A673 (cell line): ENCODE results near the gene SHISA5. TPM values are rescaled to one million over a fixed set of nuclear protein-coding genes. Genes with fewer than 3 reads are reported as not detected.

ENCODE experiments used
- BruUV-seq: library from RNA; stranded (reverse); fragments of 400-500 nt; replicated peaks from 2 replicates; lab custom pipeline; 2021; lab: Mats Ljungman, UMichigan
- CTCF ChIA-PET: fragments of 300-600 bp; sonication (Branson Sonifier 250); formaldehyde crosslinking; loops from one replicate; lab custom pipeline; 2022; ENCODE audit warnings: antibody characterized with exemption; lab: Charles Lee
- POLR2A ChIA-PET: fragments of 300-600 bp; sonication (Branson Sonifier 250); formaldehyde crosslinking; loops from one replicate; lab custom pipeline; 2022; ENCODE audit warnings: antibody characterized with exemption; ENCODE audit not compliant: low non-redundant PET; lab: Charles Lee
- DNase-seq: peaks from one replicate; pipeline ENCODE4 v3.0.0-alpha.2; 2015; ENCODE audit warnings: low spot score
- H3K27ac ChIP-seq: fragments of 200-600 bp; sonication (generic); 2 replicates; pipeline ENCODE4 v1.5.1; 2016; ENCODE audit warnings: mixed run types, low read depth, mild to moderate bottlenecking, mixed read lengths, antibody characterized with exemption, low read length; ENCODE audit not compliant: poor library complexity, severe bottlenecking
- H3K27me3 ChIP-seq: fragments of 200-600 bp; sonication (generic); replicated peaks from 2 replicates; pipeline ENCODE4 v1.6.1; 2017; ENCODE audit warnings: mixed run types, low read depth, mild to moderate bottlenecking, mixed read lengths, antibody characterized with exemption, low read length; ENCODE audit not compliant: insufficient read depth, poor library complexity
- H3K36me3 ChIP-seq: fragments of 200-600 bp; sonication (generic); 2 replicates; pipeline ENCODE4 v1.6.1; 2016; ENCODE audit warnings: mixed run types, mild to moderate bottlenecking, mixed read lengths, antibody characterized with exemption, low read length; ENCODE audit not compliant: insufficient read depth, poor library complexity, severe bottlenecking
- H3K4me1 ChIP-seq: fragments of 200-600 bp; sonication (generic); 2 replicates; pipeline ENCODE4 v1.6.1; 2017; ENCODE audit warnings: mixed run types, mild to moderate bottlenecking, mixed read lengths, antibody characterized with exemption, low read length; ENCODE audit not compliant: insufficient read depth, poor library complexity, severe bottlenecking
- H3K4me3 ChIP-seq: fragments of 200-600 bp; sonication (generic); 2 replicates; pipeline ENCODE4 v1.5.1; 2016; ENCODE audit warnings: low read depth, mixed run types, mild to moderate bottlenecking, mixed read lengths, low read length; ENCODE audit not compliant: poor library complexity, severe bottlenecking
- H3K9me3 ChIP-seq: fragments of 200-600 bp; sonication (generic); 2 replicates; pipeline ENCODE4 v1.6.1; 2016; ENCODE audit warnings: mixed run types, low read depth, mild to moderate bottlenecking, mixed read lengths, antibody characterized with exemption, low read length; ENCODE audit not compliant: poor library complexity, severe bottlenecking
- CTCF ChIP-seq: fragments of 300-800, 200-600 bp; sonication (generic); conservative IDR thresholded peaks from 2 replicates; pipeline ENCODE4 v1.5.1; 2017; ENCODE audit warnings: low read depth, mild to moderate bottlenecking, antibody characterized with exemption, low read length, moderate library complexity, mixed read lengths
- EZH2 ChIP-seq: fragments of 200-600 bp; sonication (generic); IDR thresholded peaks from 2 replicates; pipeline ENCODE4 v1.6.1; 2017; ENCODE audit warnings: borderline replicate concordance, low read depth, mild to moderate bottlenecking, mixed read lengths, antibody characterized with exemption, low read length; ENCODE audit not compliant: poor library complexity, severe bottlenecking
- intact Hi-C: fragments of 100-400 bp; cut with micrococcal nuclease; formaldehyde crosslinking; loops from one replicate; pipeline ENCODE4 v1.10.0; 2022; ENCODE audit not compliant: unreplicated experiment
- total RNA-seq: library from RNA; stranded (reverse); gene quantifications from 2 replicates; pipeline ENCODE4 v1.2.3, GENCODE V29; 2021

The SHISA5 gene
- total RNA-seq, 1 experiment from 2014 or later = 61.8 TPM

DNA sequence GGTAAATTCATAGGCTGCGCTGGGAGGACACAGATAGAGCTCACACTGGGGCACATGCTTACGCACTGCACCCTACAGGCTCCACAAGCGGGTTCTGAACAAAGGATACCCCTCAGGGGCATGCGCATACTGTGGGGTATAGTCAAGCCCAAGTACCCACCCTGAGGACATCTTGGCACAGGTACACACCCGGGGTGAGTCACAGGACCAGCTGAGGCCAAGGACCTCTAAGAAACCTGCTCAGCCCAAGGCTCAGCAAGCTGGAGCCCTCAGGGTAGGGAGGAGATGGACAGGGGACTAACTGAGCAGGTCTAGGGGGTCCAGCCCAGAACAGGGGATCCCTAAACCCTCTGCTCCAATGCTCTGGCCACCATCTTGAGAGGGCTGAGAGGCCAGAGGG is 3.3 kb downstream of the SHISA5 start:
- intact Hi-C loops = no loop called here
- ChIA-PET CTCF (no interaction called here), POLR2A (no interaction called here)
- Histone ChIP-seq H3K27ac (no peak overlapping the region), H3K9me3 (no peaks in the 10 kb centered on the region), H3K4me3 (no peak overlapping the region), H3K27me3 (no peaks in the 10 kb centered on the region), H3K36me3 (no peaks in the 10 kb centered on the region), H3K4me1 (peaks cover 5% of the 10 kb centered on the region)
- TF ChIP-seq EZH2 (no peak), CTCF (no peak)
- DNase-seq = no peak
- no TSS peak for BruUV-seq

DNA sequence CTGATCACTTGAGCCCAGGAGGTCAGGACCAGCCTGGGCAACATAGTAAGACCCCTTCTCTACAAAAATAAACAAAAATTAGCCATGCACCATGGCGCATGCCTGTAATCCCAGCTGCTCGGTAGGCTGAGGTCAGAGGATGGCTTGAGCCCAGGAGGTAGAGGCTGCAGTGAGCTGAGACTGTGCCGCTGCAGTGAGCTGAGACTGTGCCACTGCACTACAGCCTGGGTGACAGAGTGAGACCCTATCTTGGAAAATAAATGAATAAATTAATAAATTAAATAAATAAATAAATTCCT is 10.8 kb downstream of the SHISA5 start:
- TF ChIP-seq CTCF = no peak
- Histone ChIP-seq H3K4me3 (no peak overlapping the region), H3K27ac (no peak overlapping the region), H3K27me3 (no peaks in the 10 kb centered on the region), H3K4me1 (no peaks in the 10 kb centered on the region), H3K9me3 (no peaks in the 10 kb centered on the region), H3K36me3 (no peaks in the 10 kb centered on the region)
- intact Hi-C loops = no loop called here
- ChIA-PET CTCF (no interaction called here), POLR2A (no interaction called here)
- no peak for DNase-seq
- BruUV-seq = no TSS peak

DNA sequence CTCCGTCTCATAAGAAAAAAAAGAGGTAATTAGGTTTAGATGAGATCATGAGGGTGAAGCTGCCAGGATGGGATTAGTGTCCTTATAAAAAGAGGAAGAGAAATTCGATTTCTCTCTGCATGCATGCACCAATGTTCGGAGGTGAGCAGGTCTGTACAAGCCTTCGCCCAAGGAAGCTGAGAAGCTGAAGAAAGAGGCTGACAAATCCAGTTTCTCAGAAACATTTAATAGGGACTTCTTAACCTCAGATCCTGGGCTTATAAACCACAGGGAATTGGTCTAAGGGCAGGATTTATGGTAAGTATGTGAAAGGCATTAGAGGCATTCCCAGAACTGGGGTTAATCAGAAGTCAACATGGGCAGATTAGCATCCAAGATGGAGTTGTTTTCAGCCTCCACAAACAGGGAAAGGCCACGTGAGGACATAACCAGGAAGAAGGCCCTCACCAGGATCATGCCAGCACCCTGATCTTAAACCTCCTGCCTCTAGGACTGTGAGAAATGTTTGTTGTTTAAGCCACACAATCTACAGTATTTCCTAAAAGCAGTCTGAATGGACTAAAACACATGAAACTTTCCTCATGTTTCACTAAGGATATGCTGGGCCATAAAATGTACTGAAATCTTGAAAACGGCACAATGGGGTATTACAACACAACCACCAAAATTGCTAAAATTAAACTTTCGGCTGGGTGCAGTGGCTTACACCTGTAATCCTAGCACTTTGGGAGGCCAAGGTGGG is 11.3 kb downstream of the SHISA5 start:
- Histone ChIP-seq H3K4me3 (no peak overlapping the region), H3K27me3 (no peaks in the 10 kb centered on the region), H3K36me3 (no peaks in the 10 kb centered on the region), H3K9me3 (no peaks in the 10 kb centered on the region), H3K27ac (no peak overlapping the region), H3K4me1 (no peaks in the 10 kb centered on the region)
- POLR2A ChIA-PET = no interaction called here
- intact Hi-C loops = no loop called here
- DNase-seq = no peak
- CTCF ChIA-PET = no interaction called here
- BruUV-seq = no TSS peak
- TF ChIP-seq EZH2 = no peak
- TF ChIP-seq CTCF = no peak
